Heart right ventricle (tissue), 16 donors: ENCODE results near the gene GPS1. TPM values are rescaled to one million over a fixed set of nuclear protein-coding genes. Genes with fewer than 3 reads are reported as not detected.

Experiments used
- ATAC-seq, 8 donors: fragments of 200-7000 bp; cut with Tn5 transposase; one replicate each; pipeline ENCODE4 v1.9.1; 2020; ENCODE audit warnings: mild to moderate bottlenecking in 8 of 8, moderate library complexity in 8 of 8, moderate number of reproducible peaks in 1 of 8
- DNase-seq, 2 donors: peaks; one replicate each; pipeline ENCODE4 v3.0.0-alpha.2; 2020
- H3K27ac ChIP-seq, 10 donors: fragments of 200-600 bp; sonication (generic) in 2 of 10; one replicate each; pipeline versions ENCODE4 v1.5.0 to v1.8.0; 2020 to 2022; ENCODE audit warnings: mild to moderate bottlenecking in 3 of 10
- H3K27me3 ChIP-seq, 7 donors: fragments of 200-600 bp; one replicate each; pipeline ENCODE4 v1.8.0; 2021 to 2022; ENCODE audit warnings: mild to moderate bottlenecking in 2 of 7
- H3K36me3 ChIP-seq, 9 donors: fragments of 200-600 bp; sonication (generic) in 1 of 9; one replicate each; pipeline versions ENCODE4 v1.5.0 to v1.8.0; 2020 to 2022; ENCODE audit warnings: mild to moderate bottlenecking in 2 of 9
- H3K4me1 ChIP-seq, 9 donors: fragments of 200-600 bp; sonication (generic) in 1 of 9; one replicate each; pipeline versions ENCODE4 v1.5.0 to v1.8.0; 2020 to 2022; ENCODE audit warnings: mild to moderate bottlenecking in 4 of 9
- H3K4me3 ChIP-seq, 10 donors: fragments of 200-600 bp; sonication (generic) in 2 of 10; one replicate each; pipeline versions ENCODE4 v1.5.0 to v1.8.0; 2020 to 2022; ENCODE audit warnings: mild to moderate bottlenecking in 7 of 10, moderate library complexity in 2 of 10
- H3K9me3 ChIP-seq, 11 donors: fragments of 200-600 bp in 10 of 11; sonication (generic) in 2 of 11; one replicate each; pipeline versions ENCODE4 v1.5.0 to v1.8.0; 2013 to 2022; ENCODE audit warnings: mild to moderate bottlenecking in 2 of 11, control low read depth in 1 of 11, moderate library complexity in 1 of 11
- CTCF ChIP-seq, 9 donors: fragments of 200-600 bp; sonication (generic) in 2 of 9; IDR thresholded peaks; one replicate each; pipeline versions ENCODE4 v1.5.0 to v1.8.0; 2021 to 2022; ENCODE audit warnings: antibody characterized with exemption in 9 of 9, mild to moderate bottlenecking in 5 of 9, moderate library complexity in 1 of 9
- WGBS, 2 donors: extraction: QIAGEN DNeasy Blood & Tissue Kit; methylation state at CpG; one replicate each; pipeline ENCODE4 v1.1.7; 2013; ENCODE audit warnings: inconsistent platforms in 1 of 2; 5-methylcytosine and 5-hydroxymethylcytosine counted together
- intact Hi-C, 10 donors: fragments of 100-400 bp; cut with DNase I; formaldehyde crosslinking; loops; one replicate each; pipeline versions ENCODE4 v1.11.1 to v1.14.2; 2022
- polyA plus RNA-seq, 2 donors: library from polyadenylated mRNA; stranded (reverse); fragments of 200-250 nt; gene quantifications; one replicate each; pipeline ENCODE4 v1.2.3, GENCODE V29; 2013
- total RNA-seq, 10 donors: library from RNA; stranded (reverse); fragmentation: NEBNext Ultra II Directional in 3 of 10; extraction: Animal tissue kit (Norgen Biotek cat#: 25700) in 3 of 10; gene quantifications; one replicate each; pipeline versions ENCODE4 v1.2.1 to v1.2.4, GENCODE V29; 2021 to 2023
- donor health status: Arrhythmogenic right ventricular cardiomyopathy.
- donor health status: ischemic (EF 13 %, LVEDD 7.1; RV severe dilation, severe dysfunction).
- donor health status: healthy with polysubstance abuse.
- donor health status: DM: no; HTN: yes; CAD: no.
- donor health status: DM: no; HTN: no; CAD: no.
- donor health status: ischemic (EF 25% LVEDD 6.9; RV normal size, moderate dysfunction).
- donor health status: ischemic (EF 25% LVEDD 5.7; RV mildly dilated, moderate dysfunction).
- donor health status: healthy.
- donor health status: DM: yes; HTN: yes; CAD: no.
- donor health status: Ischemic cardiomyopathy.
- donor health status: ischemic (EF 35%, LVEDD 5.7; RV mildly dilated, moderate dysfunction).
- donor health status: nonischemic (EF 11% LVEDD 7.7; RV severe dilation, severe dysfunction).
- donor health status: DM: yes; HTN: yes; CAD: no.
- donor health status: PGD.
- donor health status: ischemic (EF 29% LVEDD 5.4; RV normal size, mild dysfunction).
- donor health status: nonischemic (EF 23%, LVEDD 6.1; RV moderate dilation, normal function).

The GPS1 gene
- total and polyA plus RNA-seq, 12 donors: 68.9 to 183 (median 81.9) TPM

- intact Hi-C loops: loop anchor here in 2 of 10 donors (5.0 kb wide), 2 partner anchors 56 to 61 kb away; partner anchors contain the start of gene NOTUM (in 1 of the 2)
- H3K27ac ChIP-seq: no peak overlapping the region
- ATAC-seq (no peak), DNase-seq (no peak)
- peaks cover 12 to 33% (median 22%) of the 10 kb centered on the region in 9 donors for H3K4me1 ChIP-seq
- no peaks in the 10 kb centered on the region for H3K27me3 ChIP-seq
- no peak for TF ChIP-seq CTCF (IDR thresholded peaks at IDR 0.05)
- WGBS, 2 donors: 77 to 80% methylated on average over 19 of the region's 19 CpGs
- H3K4me3 ChIP-seq: no peak overlapping the region
- H3K9me3 ChIP-seq: no peaks in the 10 kb centered on the region
- peaks cover 0 to 27% (median 0%) of the 10 kb centered on the region in 9 donors for H3K36me3 ChIP-seq
Observed at GRCh38 chr17:82018152-82018988, 33.3 kb upstream of the GPS1 start.

GRCh38 chr17:82018989-82019689, 32.6 kb upstream of the GPS1 start:
- DNase-seq (no peak), ATAC-seq (no peak)
- H3K27ac ChIP-seq: no peak overlapping the region
- no peak overlapping the region for H3K4me3 ChIP-seq
- no peak for TF ChIP-seq CTCF (IDR thresholded peaks at IDR 0.05)
- intact Hi-C loops: loop anchor here in 2 of 10 donors (5.0 kb wide), 2 partner anchors 57 to 62 kb away; partner anchors contain the start of gene NOTUM (in 1 of the 2)
- WGBS, 2 donors: 89% methylated on average over 33 of the region's 33 CpGs
- peaks cover 17 to 33% (median 24%) of the 10 kb centered on the region in 9 donors for H3K4me1 ChIP-seq
- H3K9me3 ChIP-seq: no peaks in the 10 kb centered on the region
- no peaks in the 10 kb centered on the region for H3K27me3 ChIP-seq
- H3K36me3 ChIP-seq: peaks cover 0 to 26% (median 0%) of the 10 kb centered on the region in 9 donors

- ATAC-seq (no peak), DNase-seq (peak in 1 of 2 donors; percentile 70)
- Histone ChIP-seq H3K4me1 (peaks cover 19 to 34% (median 29%) of the 10 kb centered on the region in 9 donors), H3K27me3 (no peaks in the 10 kb centered on the region), H3K36me3 (peaks cover 0 to 26% (median 0%) of the 10 kb centered on the region in 9 donors), H3K4me3 (no peak overlapping the region), H3K27ac (no peak overlapping the region), H3K9me3 (no peaks in the 10 kb centered on the region)
- 66 to 69% methylated on average over 33 to 34 of the region's 34 CpGs for WGBS, 2 donors
- TF ChIP-seq CTCF (IDR thresholded peaks at IDR 0.05): peak; percentile 59 to 77 (median 68)
- intact Hi-C loops: loop anchor here in 6 of 10 donors (2.0 to 5.0 kb wide), 4 partner anchors 58 to 63 kb away; partner anchors contain the start of gene NOTUM (in 4 of the 6)
Observed at GRCh38 chr17:82019690-82020571, 31.8 kb upstream of the GPS1 start.
